Testis (tissue), 2 donors: ENCODE data around the gene TRPC4.

Experiments
- CTCF ChIP-seq, 3 experiments: fragments of 450-650 bp in 2 of 3; fragments of 200-600 bp in 1 of 3; sonication (generic) in 1 of 3; IDR thresholded peaks; one replicate each; pipeline ENCODE4 v1.5.1; 2016 to 2019; ENCODE audit warnings: antibody characterized with exemption in 3 of 3, mild to moderate bottlenecking in 2 of 3, moderate library complexity in 1 of 3
- POLR2A ChIP-seq: fragments of 450-650 bp; IDR thresholded peaks from one replicate; pipeline ENCODE4 v1.6.1; 2017; ENCODE audit warnings: antibody characterized with exemption, mild to moderate bottlenecking, moderate library complexity

GRCh38 chr13:37636701-37637100 lies 232.9 kb downstream of the TRPC4 start:
- TF ChIP-seq CTCF (IDR thresholded peaks at IDR 0.05) = no peak
- TF ChIP-seq POLR2A = no peak
